Memory B cell (primary cell): ENCODE results near the gene TBCA.

Experiments used
- ATAC-seq: fragments of 150-1000 bp; cut with Tn5 transposase; 2 replicates; pipeline ENCODE4 v1.10.0; 2021; ENCODE audit warnings: low read depth, mild to moderate bottlenecking, moderate library complexity
- DNase-seq, 2 donors: peaks; one replicate each; pipeline ENCODE4 v3.0.0; 2022; ENCODE audit warnings: low spot score in 2 of 2
- H3K27ac Mint-ChIP-seq: one replicate; pipeline ENCODE4 v1.8.0; 2022; ENCODE audit warnings: mild to moderate bottlenecking, moderate library complexity, mixed read lengths
- H3K27me3 Mint-ChIP-seq: one replicate; pipeline ENCODE4 v1.8.0; 2022; ENCODE audit warnings: mixed read lengths
- H3K36me3 Mint-ChIP-seq: one replicate; pipeline ENCODE4 v1.8.0; 2022; ENCODE audit warnings: mild to moderate bottlenecking, mixed read lengths
- H3K4me1 Mint-ChIP-seq: one replicate; pipeline ENCODE4 v1.8.0; 2022; ENCODE audit warnings: mixed read lengths
- H3K4me3 Mint-ChIP-seq: one replicate; pipeline ENCODE4 v1.8.0; 2022; ENCODE audit warnings: mild to moderate bottlenecking, moderate library complexity, mixed read lengths
- H3K9me3 Mint-ChIP-seq: one replicate; pipeline ENCODE4 v1.8.0; 2022; ENCODE audit warnings: mixed read lengths

Gene TBCA

DNA sequence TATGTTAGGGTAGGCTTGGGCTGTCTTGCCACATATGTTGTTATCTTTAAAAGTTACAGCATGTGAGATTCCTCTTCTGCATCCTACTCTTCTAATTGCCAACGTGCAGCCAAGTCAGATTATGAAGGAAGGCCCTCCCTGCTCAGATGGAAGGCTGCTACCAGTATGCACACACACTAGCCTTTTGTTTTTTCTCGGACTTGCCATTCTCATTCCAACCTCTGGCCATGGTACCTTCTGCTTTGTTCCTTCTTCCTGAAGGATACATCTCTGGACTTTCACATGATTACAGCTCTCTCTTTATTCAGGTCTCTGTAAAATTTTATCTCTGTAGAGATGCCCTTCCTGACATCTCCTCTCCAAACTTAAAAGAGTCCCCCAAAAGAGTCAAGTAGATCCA, 124.8 kb downstream of the TBCA start:
- no peak overlapping the region for H3K27ac Mint-ChIP-seq
- DNase-seq (no peak), ATAC-seq (no peak)
- H3K27me3 Mint-ChIP-seq = peaks cover 11% of the 10 kb centered on the region
- H3K4me1 Mint-ChIP-seq = no peaks in the 10 kb centered on the region
- no peaks in the 10 kb centered on the region for H3K36me3 Mint-ChIP-seq
- no peaks in the 10 kb centered on the region for H3K9me3 Mint-ChIP-seq
- no peak overlapping the region for H3K4me3 Mint-ChIP-seq

GRCh38 chr5:77650686-77651085, 125.5 kb downstream of the TBCA start:
- Mint-ChIP-seq H3K4me1 (no peaks in the 10 kb centered on the region), H3K4me3 (no peak overlapping the region), H3K36me3 (no peaks in the 10 kb centered on the region), H3K27me3 (peaks cover 15% of the 10 kb centered on the region), H3K9me3 (no peaks in the 10 kb centered on the region), H3K27ac (no peak overlapping the region)
- no peak for ATAC-seq
- DNase-seq = no peak

GRCh38 chr5:77649776-77650175, 126.4 kb downstream of the TBCA start:
- no peak overlapping the region for H3K27ac Mint-ChIP-seq
- ATAC-seq = no peak
- peaks cover 1% of the 10 kb centered on the region for H3K9me3 Mint-ChIP-seq
- H3K4me3 Mint-ChIP-seq = no peak overlapping the region
- no peak for DNase-seq
- H3K27me3 Mint-ChIP-seq = peaks cover 19% of the 10 kb centered on the region
- H3K4me1 Mint-ChIP-seq = peaks cover 2% of the 10 kb centered on the region
- peaks cover 2% of the 10 kb centered on the region for H3K36me3 Mint-ChIP-seq

- H3K9me3 Mint-ChIP-seq = peaks cover 3% of the 10 kb centered on the region
- H3K27me3 Mint-ChIP-seq = peaks cover 28% of the 10 kb centered on the region
- ATAC-seq = no peak
- H3K27ac Mint-ChIP-seq = no peak overlapping the region
- peaks cover 9% of the 10 kb centered on the region for H3K4me1 Mint-ChIP-seq
- no peak for DNase-seq
- H3K4me3 Mint-ChIP-seq = peak overlapping the region; percentile 19
- H3K36me3 Mint-ChIP-seq = peaks cover 4% of the 10 kb centered on the region
Observed at GRCh38 chr5:77645995-77646639, 130.0 kb downstream of the TBCA start.

- Mint-ChIP-seq H3K27ac (peak overlapping the region; percentile 80), H3K9me3 (peaks cover 3% of the 10 kb centered on the region), H3K27me3 (peaks cover 33% of the 10 kb centered on the region), H3K4me3 (peak overlapping the region; percentile 67), H3K4me1 (peaks cover 9% of the 10 kb centered on the region), H3K36me3 (peaks cover 4% of the 10 kb centered on the region)
- ATAC-seq (peak; percentile 85), DNase-seq (peak in 1 of 2 donors; percentile 70)
Observed at GRCh38 chr5:77645158-77645994, 130.8 kb downstream of the TBCA start.

- peak overlapping the region; percentile 67 for H3K4me3 Mint-ChIP-seq
- ATAC-seq (no peak), DNase-seq (no peak)
- peak overlapping the region; percentile 80 for H3K27ac Mint-ChIP-seq
- H3K4me1 Mint-ChIP-seq = peaks cover 11% of the 10 kb centered on the region
- H3K27me3 Mint-ChIP-seq = peaks cover 34% of the 10 kb centered on the region
- H3K36me3 Mint-ChIP-seq = peaks cover 4% of the 10 kb centered on the region
- H3K9me3 Mint-ChIP-seq = peaks cover 3% of the 10 kb centered on the region
Observed at GRCh38 chr5:77644371-77645157, 131.6 kb downstream of the TBCA start.

DNA sequence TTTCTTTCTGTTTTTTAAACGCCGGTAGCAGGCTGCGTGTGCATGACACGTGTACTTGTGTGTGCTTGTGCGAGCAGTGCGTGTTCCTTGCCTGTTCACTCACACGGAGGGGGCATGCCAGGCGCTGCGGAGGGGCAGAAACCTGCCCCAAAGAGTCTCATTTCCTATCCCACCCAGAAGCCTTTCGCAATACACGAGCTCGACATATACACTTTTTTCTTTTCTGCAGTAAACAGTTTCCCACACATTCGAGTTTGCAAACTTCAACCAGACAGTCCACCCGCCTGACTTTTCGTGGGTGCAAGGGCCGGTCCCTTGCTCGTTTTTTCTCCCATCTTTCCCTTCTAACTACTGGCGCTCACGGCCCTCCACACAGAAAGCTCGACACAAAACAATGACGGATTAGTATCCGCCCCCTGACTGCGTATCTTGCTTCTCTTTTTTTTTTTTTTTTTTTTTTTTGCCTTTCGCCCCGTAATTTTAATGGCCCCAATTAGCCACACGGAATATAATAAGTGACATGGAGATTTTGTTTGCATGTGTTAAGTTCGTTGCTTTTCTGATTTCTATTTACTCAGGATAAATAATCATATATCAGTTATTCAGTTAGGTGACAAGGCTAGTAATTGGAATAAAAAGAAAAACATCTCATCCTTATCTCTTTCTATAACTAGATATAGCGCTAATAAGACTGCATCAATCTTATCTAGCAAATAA, 132.3 kb downstream of the TBCA start:
- ATAC-seq (no peak), DNase-seq (no peak)
- Mint-ChIP-seq H3K4me1 (peaks cover 11% of the 10 kb centered on the region), H3K9me3 (peaks cover 3% of the 10 kb centered on the region), H3K4me3 (no peak overlapping the region), H3K27ac (peak overlapping the region; percentile 60), H3K27me3 (peaks cover 34% of the 10 kb centered on the region), H3K36me3 (peaks cover 4% of the 10 kb centered on the region)

DNA sequence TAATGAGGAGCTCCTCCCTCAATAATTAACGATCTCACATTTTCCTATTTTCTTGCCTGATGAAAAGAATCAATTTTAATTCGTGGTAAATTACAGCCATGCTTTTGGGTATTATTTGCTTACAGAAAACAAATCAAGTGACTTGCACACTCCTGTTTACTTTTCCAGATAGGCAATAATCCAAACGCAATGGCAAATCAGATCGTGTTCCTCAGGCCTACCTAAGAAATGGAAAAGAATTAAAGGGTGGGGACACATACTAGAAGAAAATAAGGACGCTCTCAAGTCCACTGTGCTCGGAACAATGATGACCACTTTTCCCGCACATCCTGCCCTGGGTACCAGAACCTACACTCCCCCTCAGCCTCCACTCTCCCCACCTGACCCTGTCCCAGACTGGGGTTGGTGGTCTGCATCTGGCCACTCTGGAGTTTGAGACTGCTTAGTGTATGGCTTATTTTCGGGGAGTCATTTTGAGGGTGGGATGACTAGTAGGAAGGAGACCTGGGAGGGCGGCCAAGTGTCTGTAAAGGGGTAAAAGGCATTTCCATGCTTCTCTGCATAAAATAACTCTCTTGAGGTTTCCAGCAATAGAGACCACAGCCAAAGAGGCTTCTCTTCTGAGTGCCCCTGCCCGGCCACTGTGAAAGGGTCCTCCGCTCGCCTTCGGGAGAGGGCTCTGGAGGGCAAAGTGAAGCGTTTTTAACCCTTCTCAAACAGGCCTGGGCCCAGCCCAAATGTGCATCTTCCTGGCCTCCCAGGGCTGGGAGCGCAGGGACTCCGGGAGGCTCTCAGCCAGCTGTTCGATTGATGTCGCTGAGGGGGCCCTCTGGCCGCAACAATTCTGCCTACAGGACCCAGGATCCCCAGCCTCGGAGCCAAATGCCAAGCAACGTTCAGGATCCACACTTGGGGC, 133.1 kb downstream of the TBCA start:
- DNase-seq (no peak), ATAC-seq (no peak)
- Mint-ChIP-seq H3K27me3 (peaks cover 32% of the 10 kb centered on the region), H3K27ac (peak overlapping the region; percentile 19), H3K9me3 (peaks cover 3% of the 10 kb centered on the region), H3K4me1 (peaks cover 12% of the 10 kb centered on the region), H3K36me3 (peaks cover 5% of the 10 kb centered on the region), H3K4me3 (no peak overlapping the region)

DNA sequence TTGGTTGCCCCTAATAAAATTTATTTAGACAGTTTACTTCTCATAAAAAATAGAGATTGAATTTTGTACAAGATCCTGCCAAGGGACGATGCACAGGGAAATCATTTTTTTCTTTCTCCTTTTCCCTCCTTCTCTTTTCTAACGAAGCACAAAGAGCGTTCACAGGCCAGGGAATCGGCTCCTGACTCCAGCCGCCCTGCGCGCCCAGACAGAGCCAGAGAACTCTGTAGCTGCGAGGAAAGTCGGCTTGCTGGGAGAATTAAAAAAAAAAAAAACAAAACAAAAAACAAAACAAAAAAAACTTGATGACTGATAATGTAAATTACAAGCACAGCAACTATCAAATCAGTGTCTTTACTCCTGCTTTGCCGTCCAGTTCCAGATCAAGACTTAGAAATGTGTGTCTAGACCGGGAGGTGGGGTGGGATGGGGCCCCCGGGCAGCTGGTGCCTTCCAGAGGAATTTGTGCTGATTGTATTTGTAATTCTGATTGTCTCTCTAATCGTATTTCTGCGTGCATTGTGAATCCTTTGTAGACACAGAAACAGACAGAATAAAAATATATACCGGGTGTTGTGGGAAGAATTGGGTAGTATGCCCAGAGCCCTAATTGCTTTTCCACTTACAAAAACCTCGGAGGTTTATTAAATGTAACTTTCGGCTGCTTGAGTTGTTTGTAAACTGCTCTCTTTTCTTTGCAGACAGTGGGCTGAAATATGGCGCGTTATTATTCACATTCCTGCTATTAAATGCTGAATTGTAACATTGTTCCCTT, 134.0 kb downstream of the TBCA start:
- no peak for DNase-seq
- peaks cover 6% of the 10 kb centered on the region for H3K9me3 Mint-ChIP-seq
- H3K4me3 Mint-ChIP-seq = no peak overlapping the region
- H3K4me1 Mint-ChIP-seq = peaks cover 13% of the 10 kb centered on the region
- no peak for ATAC-seq
- H3K27ac Mint-ChIP-seq = peak overlapping the region; percentile 57
- H3K36me3 Mint-ChIP-seq = peaks cover 7% of the 10 kb centered on the region
- peaks cover 39% of the 10 kb centered on the region for H3K27me3 Mint-ChIP-seq

GRCh38 chr5:77641397-77641943, 134.7 kb downstream of the TBCA start:
- Mint-ChIP-seq H3K4me3 (no peak overlapping the region), H3K27me3 (peaks cover 40% of the 10 kb centered on the region), H3K27ac (peak overlapping the region; percentile 57), H3K4me1 (peaks cover 13% of the 10 kb centered on the region), H3K36me3 (peaks cover 7% of the 10 kb centered on the region), H3K9me3 (peaks cover 6% of the 10 kb centered on the region)
- no peak for ATAC-seq
- no peak for DNase-seq
